ENCODE data around the gene IRF7.
A peak's percentile ranks its signal among the peaks of the same experiment; 100 is the strongest.

DNA sequence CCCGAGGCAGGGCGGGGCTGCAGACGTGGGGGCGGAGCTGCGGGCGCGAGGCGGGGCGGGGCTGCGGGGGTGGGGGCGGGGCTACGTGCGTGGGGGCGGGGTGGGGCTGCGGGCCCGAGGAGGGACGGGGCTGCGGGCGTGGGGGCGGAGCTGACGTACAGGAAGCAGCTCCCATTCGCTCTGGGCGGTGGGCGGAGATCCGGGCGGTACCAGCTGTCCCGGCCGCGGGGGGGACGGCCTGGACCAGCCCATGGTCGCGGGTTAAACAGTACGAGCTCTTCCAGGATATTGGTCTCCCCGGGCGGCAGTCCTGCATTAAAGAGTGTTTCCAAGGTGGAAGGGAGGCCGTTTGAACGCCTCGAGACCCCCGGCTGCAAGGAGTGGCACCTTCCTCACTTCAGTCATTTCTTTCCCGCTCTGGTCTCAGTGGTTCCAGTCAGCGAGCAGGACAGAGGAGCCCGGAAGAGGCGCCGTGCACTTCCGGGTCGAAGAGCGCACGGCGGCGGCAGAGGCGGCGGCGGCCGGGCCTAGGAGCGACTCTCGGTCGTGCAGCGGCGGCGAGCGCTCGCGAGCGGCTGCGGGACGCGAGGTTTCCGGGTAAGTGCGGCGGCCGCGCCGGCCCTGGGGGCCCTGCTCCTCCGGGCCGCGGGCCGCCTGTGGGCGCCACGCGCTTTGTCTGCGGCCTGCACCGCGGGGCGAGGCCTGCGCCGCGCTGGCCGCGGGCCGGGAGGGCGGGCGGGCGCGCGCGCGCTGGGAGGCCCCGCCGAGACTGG is 39.6 kb downstream of the IRF7 start, which contains the start of gene PHRF1:
- TF ChIP-seq EP300 (IDR thresholded peaks at IDR 0.05; ENCODE audit: borderline replicate concordance) (peak; percentile 67), RAD21 (IDR thresholded peaks at IDR 0.05; ENCODE audit: low read depth) (no peak), CEBPB (IDR thresholded peaks at IDR 0.05) (no peak), YY1 (IDR thresholded peaks at IDR 0.05; ENCODE audit: low read depth) (0 out of 2 replicates have a peak, but pooled peaks have one; percentile 7), FOXM1 (IDR thresholded peaks at IDR 0.05; ENCODE audit: borderline replicate concordance, low read depth) (no peak), TEAD4 (IDR thresholded peaks at IDR 0.05) (no peak), TAF1 (IDR thresholded peaks at IDR 0.05; ENCODE audit: low read depth) (peak; percentile 93), TCF12 (IDR thresholded peaks at IDR 0.05; ENCODE audit: low read depth) (no peak), ZBTB7A (IDR thresholded peaks at IDR 0.05; ENCODE audit: low read depth) (no peak), CREB1 (IDR thresholded peaks at IDR 0.05; ENCODE audit: low read depth) (no peak), NFIC (IDR thresholded peaks at IDR 0.05) (no peak)
- TF ChIP-seq, protein P1, sequence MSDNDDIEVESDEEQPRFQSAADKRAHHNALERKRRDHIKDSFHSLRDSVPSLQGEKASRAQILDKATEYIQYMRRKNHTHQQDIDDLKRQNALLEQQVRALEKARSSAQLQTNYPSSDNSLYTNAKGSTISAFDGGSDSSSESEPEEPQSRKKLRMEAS (IDR thresholded peaks at IDR 0.05), result peak; percentile 66
- TF ChIP-seq, protein P2, sequence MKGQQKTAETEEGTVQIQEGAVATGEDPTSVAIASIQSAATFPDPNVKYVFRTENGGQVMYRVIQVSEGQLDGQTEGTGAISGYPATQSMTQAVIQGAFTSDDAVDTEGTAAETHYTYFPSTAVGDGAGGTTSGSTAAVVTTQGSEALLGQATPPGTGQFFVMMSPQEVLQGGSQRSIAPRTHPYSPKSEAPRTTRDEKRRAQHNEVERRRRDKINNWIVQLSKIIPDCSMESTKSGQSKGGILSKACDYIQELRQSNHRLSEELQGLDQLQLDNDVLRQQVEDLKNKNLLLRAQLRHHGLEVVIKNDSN (IDR thresholded peaks at IDR 0.05), result 0 out of 2 replicates have a peak, but pooled peaks have one; percentile 6
- TF ChIP-seq, protein P3, sequence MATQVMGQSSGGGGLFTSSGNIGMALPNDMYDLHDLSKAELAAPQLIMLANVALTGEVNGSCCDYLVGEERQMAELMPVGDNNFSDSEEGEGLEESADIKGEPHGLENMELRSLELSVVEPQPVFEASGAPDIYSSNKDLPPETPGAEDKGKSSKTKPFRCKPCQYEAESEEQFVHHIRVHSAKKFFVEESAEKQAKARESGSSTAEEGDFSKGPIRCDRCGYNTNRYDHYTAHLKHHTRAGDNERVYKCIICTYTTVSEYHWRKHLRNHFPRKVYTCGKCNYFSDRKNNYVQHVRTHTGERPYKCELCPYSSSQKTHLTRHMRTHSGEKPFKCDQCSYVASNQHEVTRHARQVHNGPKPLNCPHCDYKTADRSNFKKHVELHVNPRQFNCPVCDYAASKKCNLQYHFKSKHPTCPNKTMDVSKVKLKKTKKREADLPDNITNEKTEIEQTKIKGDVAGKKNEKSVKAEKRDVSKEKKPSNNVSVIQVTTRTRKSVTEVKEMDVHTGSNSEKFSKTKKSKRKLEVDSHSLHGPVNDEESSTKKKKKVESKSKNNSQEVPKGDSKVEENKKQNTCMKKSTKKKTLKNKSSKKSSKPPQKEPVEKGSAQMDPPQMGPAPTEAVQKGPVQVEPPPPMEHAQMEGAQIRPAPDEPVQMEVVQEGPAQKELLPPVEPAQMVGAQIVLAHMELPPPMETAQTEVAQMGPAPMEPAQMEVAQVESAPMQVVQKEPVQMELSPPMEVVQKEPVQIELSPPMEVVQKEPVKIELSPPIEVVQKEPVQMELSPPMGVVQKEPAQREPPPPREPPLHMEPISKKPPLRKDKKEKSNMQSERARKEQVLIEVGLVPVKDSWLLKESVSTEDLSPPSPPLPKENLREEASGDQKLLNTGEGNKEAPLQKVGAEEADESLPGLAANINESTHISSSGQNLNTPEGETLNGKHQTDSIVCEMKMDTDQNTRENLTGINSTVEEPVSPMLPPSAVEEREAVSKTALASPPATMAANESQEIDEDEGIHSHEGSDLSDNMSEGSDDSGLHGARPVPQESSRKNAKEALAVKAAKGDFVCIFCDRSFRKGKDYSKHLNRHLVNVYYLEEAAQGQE (IDR thresholded peaks at IDR 0.05; ENCODE audit: low read depth), result no peak
